Measurements from ENCODE around the gene USP19. TPM values are rescaled to one million over a fixed set of nuclear protein-coding genes. Genes with fewer than 3 reads are reported as not detected.

The USP19 gene, protein sequence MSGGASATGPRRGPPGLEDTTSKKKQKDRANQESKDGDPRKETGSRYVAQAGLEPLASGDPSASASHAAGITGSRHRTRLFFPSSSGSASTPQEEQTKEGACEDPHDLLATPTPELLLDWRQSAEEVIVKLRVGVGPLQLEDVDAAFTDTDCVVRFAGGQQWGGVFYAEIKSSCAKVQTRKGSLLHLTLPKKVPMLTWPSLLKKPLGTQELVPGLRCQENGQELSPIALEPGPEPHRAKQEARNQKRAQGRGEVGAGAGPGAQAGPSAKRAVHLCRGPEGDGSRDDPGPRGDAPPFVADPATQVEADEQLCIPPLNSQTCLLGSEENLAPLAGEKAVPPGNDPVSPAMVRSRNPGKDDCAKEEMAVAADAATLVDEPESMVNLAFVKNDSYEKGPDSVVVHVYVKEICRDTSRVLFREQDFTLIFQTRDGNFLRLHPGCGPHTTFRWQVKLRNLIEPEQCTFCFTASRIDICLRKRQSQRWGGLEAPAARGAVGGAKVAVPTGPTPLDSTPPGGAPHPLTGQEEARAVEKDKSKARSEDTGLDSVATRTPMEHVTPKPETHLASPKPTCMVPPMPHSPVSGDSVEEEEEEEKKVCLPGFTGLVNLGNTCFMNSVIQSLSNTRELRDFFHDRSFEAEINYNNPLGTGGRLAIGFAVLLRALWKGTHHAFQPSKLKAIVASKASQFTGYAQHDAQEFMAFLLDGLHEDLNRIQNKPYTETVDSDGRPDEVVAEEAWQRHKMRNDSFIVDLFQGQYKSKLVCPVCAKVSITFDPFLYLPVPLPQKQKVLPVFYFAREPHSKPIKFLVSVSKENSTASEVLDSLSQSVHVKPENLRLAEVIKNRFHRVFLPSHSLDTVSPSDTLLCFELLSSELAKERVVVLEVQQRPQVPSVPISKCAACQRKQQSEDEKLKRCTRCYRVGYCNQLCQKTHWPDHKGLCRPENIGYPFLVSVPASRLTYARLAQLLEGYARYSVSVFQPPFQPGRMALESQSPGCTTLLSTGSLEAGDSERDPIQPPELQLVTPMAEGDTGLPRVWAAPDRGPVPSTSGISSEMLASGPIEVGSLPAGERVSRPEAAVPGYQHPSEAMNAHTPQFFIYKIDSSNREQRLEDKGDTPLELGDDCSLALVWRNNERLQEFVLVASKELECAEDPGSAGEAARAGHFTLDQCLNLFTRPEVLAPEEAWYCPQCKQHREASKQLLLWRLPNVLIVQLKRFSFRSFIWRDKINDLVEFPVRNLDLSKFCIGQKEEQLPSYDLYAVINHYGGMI (N-terminal part only)
- 66.3 and 68.9 TPM in 2 replicates for total RNA-seq (2021)
- long read RNA-seq, full-length matches to known transcripts: 7 of 62 reads
- long read RNA-seq, partial matches to known transcripts: 23 of 62 reads
- long read RNA-seq, other reads (novel, unspliced or antisense): 32 of 62 reads

DNA sequence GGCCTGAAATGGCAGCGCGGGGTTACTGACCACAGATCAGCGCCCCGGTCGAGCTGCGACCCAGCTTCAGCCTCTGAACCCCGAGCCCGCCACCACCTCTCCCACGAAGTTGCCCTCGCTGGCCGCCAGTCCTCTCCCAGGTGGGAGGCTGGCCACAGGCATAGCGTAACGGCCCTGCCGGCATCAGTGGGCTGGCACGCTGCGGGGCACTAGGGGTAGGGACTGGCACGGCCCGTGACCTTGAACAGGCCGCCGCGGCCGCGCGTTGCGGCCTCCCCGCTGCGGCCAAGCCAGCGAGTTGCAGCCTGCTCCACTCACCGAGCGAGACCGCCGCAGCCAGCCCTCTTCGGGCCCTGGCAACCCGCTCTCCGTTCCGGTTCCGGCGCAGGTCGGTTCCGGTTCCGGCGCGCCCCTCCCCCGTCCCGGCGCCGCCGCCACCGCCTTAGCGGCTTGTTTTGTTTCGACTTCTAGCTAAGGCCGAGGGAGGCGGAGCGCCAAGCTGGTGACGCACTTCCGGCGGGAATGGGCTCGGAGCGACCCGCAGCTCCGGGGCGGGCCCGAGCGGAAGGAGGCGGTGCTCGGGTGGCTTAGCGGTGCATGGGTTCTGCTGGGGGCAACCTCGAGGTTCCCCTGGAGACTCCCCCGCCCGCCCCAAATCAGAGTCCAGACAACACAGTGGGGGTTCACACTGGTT is at the start of gene USP19:
USP19 (minus strand) TSS at position 386 of the 694 bp plus-strand sequence. CDS start 1,678 bp downstream, outside the sequence.
- peak; percentile 96 for DNase-seq
- no peak within 1 kb of the TSS for H2AK5ac ChIP-seq (ENCODE audit: insufficient read length, low read length)
- no peaks in the 10 kb centered on the region for H3K9me3 Mint-ChIP-seq
- no peak within 1 kb of the TSS for H2BK120ac ChIP-seq (ENCODE audit: low read depth, low read length, poor library complexity, severe bottlenecking)
- no peak within 1 kb of the TSS for H2BK5ac ChIP-seq (ENCODE audit: insufficient read length, low read length)
- no peak within 1 kb of the TSS for H3T11ph ChIP-seq (ENCODE audit: low read length)
- H3K18ac ChIP-seq (ENCODE audit: insufficient read length, low read depth, low read length): peak within 1 kb of the TSS; percentile 59
- H2BK12ac ChIP-seq (ENCODE audit: insufficient read length, low read depth, low read length): no peak within 1 kb of the TSS
- H3K23ac ChIP-seq (ENCODE audit: insufficient read length, low read depth, low read length): no peak within 1 kb of the TSS
- peaks cover 4% of the 10 kb centered on the region in 2 experiments; a peak in 3 of 4 replicates for H3K4me1 Mint-ChIP-seq
- no peak within 1 kb of the TSS for H4K5ac ChIP-seq (ENCODE audit: insufficient read length, low read depth, low read length)
- no peak within 1 kb of the TSS for H3K56ac ChIP-seq (ENCODE audit: insufficient read length, low read depth, low read length)
- peak within 1 kb of the TSS; percentile 95 for H3K4me2 ChIP-seq (ENCODE audit: insufficient read depth, insufficient read length, low read length)
- peak within 1 kb of the TSS; percentile 77 to 94 (median 84) for H3K27ac Mint-ChIP-seq
- peaks cover 2% of the 10 kb centered on the region for H4K20me1 ChIP-seq (ENCODE audit: control insufficient read depth, insufficient read depth, insufficient read length)
- H3K27me3 ChIP-seq (ENCODE audit: insufficient read depth, low read length): no peaks in the 10 kb centered on the region
- no peaks in the 10 kb centered on the region; the same call in 1 of the 2 replicates for H3K27me3 Mint-ChIP-seq (ENCODE audit: low read depth)
- no CpG with 5 or more reads among the region's 70 CpGs for WGBS (ENCODE audit: extremely low coverage, insufficient read length, low lambda C conversion rate)
- H2BK15ac ChIP-seq (ENCODE audit: low read depth, low read length): no peak within 1 kb of the TSS; the same call in 1 of the 2 replicates
- peak within 1 kb of the TSS; percentile 4 for H3K27ac ChIP-seq (ENCODE audit: insufficient read length, low read depth, low read length)
- H3K9me3 ChIP-seq (ENCODE audit: control insufficient read depth, low read depth, low read length): no peaks in the 10 kb centered on the region
- H4K91ac ChIP-seq (ENCODE audit: insufficient read length, low read depth, low read length): no peak within 1 kb of the TSS
- H3K23me2 ChIP-seq (ENCODE audit: insufficient read length, low read depth, low read length, poor library complexity, severe bottlenecking): peaks cover 5% of the 10 kb centered on the region
- H3K4me1 ChIP-seq (ENCODE audit: insufficient read depth, low read length): 0 out of 2 replicates have a peak, but pooled peaks cover 2% of the 10 kb centered on the region
- peak within 1 kb of the TSS; percentile 81 to 91 for H3K4me3 Mint-ChIP-seq
- H3K79me2 ChIP-seq (ENCODE audit: insufficient read depth, low read length): no peaks in the 10 kb centered on the region; the same call in 1 of the 2 replicates
- H4K8ac ChIP-seq (replicated peaks; ENCODE audit: insufficient read length, low read depth, low read length): no peak within 1 kb of the TSS
- no peak within 1 kb of the TSS for H2BK20ac ChIP-seq (ENCODE audit: low read depth, low read length, poor library complexity, severe bottlenecking)
- peaks cover 4% of the 10 kb centered on the region for H3K79me1 ChIP-seq (ENCODE audit: insufficient read depth, low read depth, low read length, poor library complexity, severe bottlenecking)
- peaks cover 18 to 57% (median 45%) of the 10 kb centered on the region in 3 experiments for H3K36me3 Mint-ChIP-seq (ENCODE audit: insufficient read depth in 1 of 3, low read depth in 3 of 3)
- peak within 1 kb of the TSS; percentile 80 for H3K14ac ChIP-seq (ENCODE audit: insufficient read depth, low read length)
- H3K4ac ChIP-seq (ENCODE audit: low read depth, low read length): no peak within 1 kb of the TSS
- H2AFZ ChIP-seq (ENCODE audit: low read length): no peak within 1 kb of the TSS
- TF ChIP-seq, protein P1, sequence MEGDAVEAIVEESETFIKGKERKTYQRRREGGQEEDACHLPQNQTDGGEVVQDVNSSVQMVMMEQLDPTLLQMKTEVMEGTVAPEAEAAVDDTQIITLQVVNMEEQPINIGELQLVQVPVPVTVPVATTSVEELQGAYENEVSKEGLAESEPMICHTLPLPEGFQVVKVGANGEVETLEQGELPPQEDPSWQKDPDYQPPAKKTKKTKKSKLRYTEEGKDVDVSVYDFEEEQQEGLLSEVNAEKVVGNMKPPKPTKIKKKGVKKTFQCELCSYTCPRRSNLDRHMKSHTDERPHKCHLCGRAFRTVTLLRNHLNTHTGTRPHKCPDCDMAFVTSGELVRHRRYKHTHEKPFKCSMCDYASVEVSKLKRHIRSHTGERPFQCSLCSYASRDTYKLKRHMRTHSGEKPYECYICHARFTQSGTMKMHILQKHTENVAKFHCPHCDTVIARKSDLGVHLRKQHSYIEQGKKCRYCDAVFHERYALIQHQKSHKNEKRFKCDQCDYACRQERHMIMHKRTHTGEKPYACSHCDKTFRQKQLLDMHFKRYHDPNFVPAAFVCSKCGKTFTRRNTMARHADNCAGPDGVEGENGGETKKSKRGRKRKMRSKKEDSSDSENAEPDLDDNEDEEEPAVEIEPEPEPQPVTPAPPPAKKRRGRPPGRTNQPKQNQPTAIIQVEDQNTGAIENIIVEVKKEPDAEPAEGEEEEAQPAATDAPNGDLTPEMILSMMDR (conservative IDR thresholded peaks at IDR 0.05): no peak
- H3K9ac ChIP-seq (ENCODE audit: extremely low read depth, insufficient read length, low read length): peak within 1 kb of the TSS; percentile 80
